H9 (cell line): Measurements from ENCODE around the gene PGBD5. TPM values are rescaled to one million over a fixed set of nuclear protein-coding genes. Genes with fewer than 3 reads are reported as not detected.

Experiments used
- DNase-seq: peaks from one replicate; pipeline ENCODE4 v3.0.0-alpha.2; 2017
- H2AFZ ChIP-seq: one replicate; pipeline ENCODE4 v1.6.1; 2013; ENCODE audit warnings: mild to moderate bottlenecking, low read length, control low read depth, moderate library complexity
- H2AK5ac ChIP-seq: 2 replicates; pipeline ENCODE4 v1.6.1; 2013; ENCODE audit warnings: low read length, control low read depth, mixed read lengths; ENCODE audit not compliant: insufficient read length
- H2BK120ac ChIP-seq: one replicate; pipeline ENCODE4 v1.6.1; 2013; ENCODE audit warnings: low read depth, mild to moderate bottlenecking, low read length, control low read depth, inconsistent platforms; ENCODE audit not compliant: poor library complexity, severe bottlenecking
- H2BK12ac ChIP-seq: 2 replicates; pipeline ENCODE4 v1.6.1; 2013; ENCODE audit warnings: low read length, control low read depth, mixed read lengths, low read depth; ENCODE audit not compliant: insufficient read length
- H2BK15ac ChIP-seq: 2 replicates; pipeline ENCODE4 v1.6.1; 2013; ENCODE audit warnings: low read depth, low read length, control low read depth
- H2BK20ac ChIP-seq: one replicate; pipeline ENCODE4 v1.6.1; 2013; ENCODE audit warnings: low read depth, mild to moderate bottlenecking, low read length, control low read depth, inconsistent platforms; ENCODE audit not compliant: poor library complexity, severe bottlenecking
- H2BK5ac ChIP-seq: 2 replicates; pipeline ENCODE4 v1.6.1; 2013; ENCODE audit warnings: low read length, control low read depth, mixed read lengths; ENCODE audit not compliant: insufficient read length
- H3K14ac ChIP-seq: 2 replicates; pipeline ENCODE4 v1.6.1; 2013; ENCODE audit warnings: low read length, control low read depth; ENCODE audit not compliant: insufficient read depth
- H3K18ac ChIP-seq: 2 replicates; pipeline ENCODE4 v1.6.1; 2013; ENCODE audit warnings: low read depth, mild to moderate bottlenecking, mixed read lengths, low read length, control low read depth; ENCODE audit not compliant: insufficient read length
- H3K23ac ChIP-seq: 2 replicates; pipeline ENCODE4 v1.6.1; 2013; ENCODE audit warnings: low read length, control low read depth, mixed read lengths, low read depth; ENCODE audit not compliant: insufficient read length
- H3K23me2 ChIP-seq: 2 replicates; pipeline ENCODE4 v1.6.1; 2013; ENCODE audit warnings: low read depth, mild to moderate bottlenecking, mixed read lengths, low read length, control low read depth; ENCODE audit not compliant: insufficient read length, poor library complexity, severe bottlenecking
- H3K27ac ChIP-seq: 2 replicates; pipeline ENCODE4 v1.5.1; 2013; ENCODE audit warnings: low read length, control low read depth, mixed read lengths, low read depth; ENCODE audit not compliant: insufficient read length
- H3K27me3 ChIP-seq: 2 replicates; pipeline ENCODE4 v1.6.1; 2013; ENCODE audit warnings: low read length, control low read depth, inconsistent platforms; ENCODE audit not compliant: insufficient read depth
- H3K4ac ChIP-seq: 2 replicates; pipeline ENCODE4 v1.6.1; 2013; ENCODE audit warnings: low read depth, mild to moderate bottlenecking, control low read depth, inconsistent platforms, low read length, moderate library complexity
- H3K4me1 ChIP-seq: 2 replicates; pipeline ENCODE4 v1.6.1; 2013; ENCODE audit warnings: low read length, control low read depth, inconsistent platforms; ENCODE audit not compliant: insufficient read depth
- H3K4me2 ChIP-seq: 2 replicates; pipeline ENCODE4 v1.6.1; 2013; ENCODE audit warnings: low read length, control low read depth, mixed read lengths; ENCODE audit not compliant: insufficient read length, insufficient read depth
- H3K56ac ChIP-seq: 2 replicates; pipeline ENCODE4 v1.6.1; 2013; ENCODE audit warnings: low read depth, mild to moderate bottlenecking, mixed read lengths, low read length, control low read depth; ENCODE audit not compliant: insufficient read length
- H3K79me1 ChIP-seq: 2 replicates; pipeline ENCODE4 v1.6.1; 2013; ENCODE audit warnings: low read depth, mild to moderate bottlenecking, moderate library complexity, low read length, control low read depth, inconsistent platforms; ENCODE audit not compliant: insufficient read depth, poor library complexity, severe bottlenecking
- H3K79me2 ChIP-seq: 2 replicates; pipeline ENCODE4 v1.6.1; 2013; ENCODE audit warnings: low read length, control low read depth, inconsistent platforms; ENCODE audit not compliant: insufficient read depth
- H3K9ac ChIP-seq: 2 replicates; pipeline ENCODE4 v1.6.1; 2013; ENCODE audit warnings: low read length, control low read depth, mixed read lengths; ENCODE audit not compliant: insufficient read length; ENCODE audit errors: extremely low read depth
- H3K9me3 ChIP-seq: one replicate; pipeline ENCODE4 v1.6.1; 2013; ENCODE audit warnings: low read depth, low read length, inconsistent platforms; ENCODE audit not compliant: control insufficient read depth
- H3T11ph ChIP-seq: one replicate; pipeline ENCODE4 v1.6.1; 2013; ENCODE audit warnings: mild to moderate bottlenecking, low read length, control low read depth, inconsistent platforms
- H4K20me1 ChIP-seq: one replicate; pipeline ENCODE4 v1.6.1; 2013; ENCODE audit not compliant: control insufficient read depth, insufficient read length, insufficient read depth
- H4K5ac ChIP-seq: 2 replicates; pipeline ENCODE4 v1.6.1; 2013; ENCODE audit warnings: low read depth, mild to moderate bottlenecking, mixed read lengths, low read length, control low read depth; ENCODE audit not compliant: insufficient read length
- H4K8ac ChIP-seq: replicated peaks from 2 replicates; pipeline ENCODE4 v1.6.1; 2013; ENCODE audit warnings: low read length, control low read depth, mixed read lengths, low read depth; ENCODE audit not compliant: insufficient read length
- H4K91ac ChIP-seq: 2 replicates; pipeline ENCODE4 v1.6.1; 2013; ENCODE audit warnings: low read depth, mild to moderate bottlenecking, moderate library complexity, mixed read lengths, low read length, control low read depth; ENCODE audit not compliant: insufficient read length
- H3K27ac Mint-ChIP-seq, 3 experiments: 2 replicates in 2 of 3; 3 replicates in 1 of 3; pipeline ENCODE4 v1.8.0; 2020 to 2021; ENCODE audit warnings: mixed read lengths in 3 of 3, mild to moderate bottlenecking in 1 of 3, moderate library complexity in 1 of 3
- H3K27me3 Mint-ChIP-seq: 2 replicates; pipeline ENCODE4 v1.8.0; 2021; ENCODE audit warnings: low read depth, mild to moderate bottlenecking, moderate library complexity, mixed read lengths
- H3K36me3 Mint-ChIP-seq, 3 experiments: 2 replicates in 2 of 3; 3 replicates in 1 of 3; pipeline ENCODE4 v1.8.0; 2020 to 2021; ENCODE audit warnings: low read depth in 3 of 3, mixed read lengths in 3 of 3; ENCODE audit not compliant: insufficient read depth in 1 of 3
- H3K4me1 Mint-ChIP-seq, 2 experiments: 2 replicates each; pipeline ENCODE4 v1.8.0; 2020; ENCODE audit warnings: mixed read lengths in 2 of 2
- H3K4me3 Mint-ChIP-seq, 2 experiments: 2 replicates in 1 of 2; 3 replicates in 1 of 2; pipeline ENCODE4 v1.8.0; 2020 to 2021; ENCODE audit warnings: mild to moderate bottlenecking in 2 of 2, mixed read lengths in 2 of 2, moderate library complexity in 1 of 2
- H3K9me3 Mint-ChIP-seq, 2 experiments: 2 replicates in 1 of 2; 3 replicates in 1 of 2; pipeline ENCODE4 v1.8.0; 2020; ENCODE audit warnings: mild to moderate bottlenecking in 2 of 2, mixed read lengths in 2 of 2, moderate library complexity in 1 of 2
- CTCF ChIP-seq: fragments of 200-600 bp; sonication (generic); conservative IDR thresholded peaks from 3 replicates; pipeline ENCODE4 v1.8.0; 2021; ENCODE audit warnings: antibody characterized with exemption, mild to moderate bottlenecking
- WGBS: extraction: QIAGEN DNeasy Blood & Tissue Kit; methylation state at CpG from one replicate; pipeline ENCODE4 v1.1.7; 2013; ENCODE audit warnings: missing lambda C conversion rate, low lambda C conversion rate, mixed read lengths; ENCODE audit not compliant: insufficient read length; ENCODE audit errors: extremely low coverage; 5-methylcytosine and 5-hydroxymethylcytosine counted together
- total RNA-seq: library from RNA; stranded (reverse); gene quantifications from 2 replicates; pipeline ENCODE4 v1.2.1, GENCODE V29; 2021

The PGBD5 gene
- total RNA-seq, 1 experiment from 2014 or later: 19.1 TPM

GRCh38 chr1:230320804-230321203, 105.3 kb downstream of the PGBD5 start:
- no peak for DNase-seq
- no peaks in the 10 kb centered on the region; the same call in 1 of the 2 replicates for H3K27me3 Mint-ChIP-seq
- Histone ChIP-seq H3K18ac (no peak overlapping the region), H2BK12ac (no peak overlapping the region), H4K20me1 (peaks cover 4% of the 10 kb centered on the region), H3K4me2 (no peak overlapping the region), H2AK5ac (no peak overlapping the region), H3K9ac (no peak overlapping the region), H3K14ac (no peak overlapping the region), H3K79me1 (no peaks in the 10 kb centered on the region), H2BK5ac (no peak overlapping the region), H2BK120ac (no peak overlapping the region), H3K9me3 (no peaks in the 10 kb centered on the region), H4K5ac (no peak overlapping the region), H2BK20ac (no peak overlapping the region), H3K4me1 (no peaks in the 10 kb centered on the region), H3K4ac (no peak overlapping the region), H4K8ac (no peak overlapping the region), H3K27me3 (no peaks in the 10 kb centered on the region), H4K91ac (no peak overlapping the region), H2AFZ (no peak overlapping the region), H3K27ac (no peak overlapping the region), H3K23me2 (no peaks in the 10 kb centered on the region), H3T11ph (no peak overlapping the region), H3K23ac (no peak overlapping the region), H3K79me2 (no peaks in the 10 kb centered on the region), H2BK15ac (no peak overlapping the region), H3K56ac (no peak overlapping the region)
- H3K9me3 Mint-ChIP-seq: no peaks in the 10 kb centered on the region; a peak in 1 of 5 replicates
- H3K27ac Mint-ChIP-seq: peak overlapping the region in 1 of 3 experiments; percentile 29; a peak in 1 of 7 replicates
- no peaks in the 10 kb centered on the region for H3K4me1 Mint-ChIP-seq
- no peak overlapping the region for H3K4me3 Mint-ChIP-seq
- TF ChIP-seq CTCF: no peak
- WGBS: no CpG with 5 or more reads among the region's 4 CpGs
- H3K36me3 Mint-ChIP-seq: peaks cover 30 to 49% (median 46%) of the 10 kb centered on the region in 3 experiments
